IPS DF 4.7 (cell line): Measurements from ENCODE around the gene UFC1.

Experiments used
- DNase-seq: peaks from one replicate; pipeline ENCODE4 v3.0.0-alpha.2; 2013; ENCODE audit warnings: low spot score; ENCODE audit errors: extremely low read depth

UFC1 gene

DNA sequence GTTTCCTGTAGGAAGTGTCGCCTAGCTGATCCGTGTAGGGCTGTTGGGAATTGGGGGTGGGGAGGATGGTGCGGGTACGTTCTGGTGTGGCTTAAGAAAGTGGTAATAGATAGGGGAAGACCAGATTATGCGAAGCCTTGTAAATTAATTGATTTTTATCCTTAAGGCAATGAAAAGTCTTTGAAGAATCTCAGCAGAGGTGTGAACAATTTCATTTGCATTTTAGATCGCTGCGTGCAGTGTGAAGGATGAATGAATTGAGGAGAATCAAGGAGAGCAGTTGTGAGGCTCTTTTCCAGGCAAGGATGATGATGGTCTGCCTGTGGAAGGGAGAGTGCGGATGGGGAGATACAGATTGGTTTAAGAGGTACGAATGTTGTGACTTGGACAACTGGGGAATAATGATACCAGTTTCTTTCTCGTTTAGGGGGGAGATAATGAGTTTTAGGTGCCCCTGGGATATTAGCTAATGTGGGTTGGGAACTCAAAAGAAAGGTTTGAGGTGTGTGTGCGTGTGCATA lies 20.5 kb upstream of the UFC1 start:
- no peak for DNase-seq

DNA sequence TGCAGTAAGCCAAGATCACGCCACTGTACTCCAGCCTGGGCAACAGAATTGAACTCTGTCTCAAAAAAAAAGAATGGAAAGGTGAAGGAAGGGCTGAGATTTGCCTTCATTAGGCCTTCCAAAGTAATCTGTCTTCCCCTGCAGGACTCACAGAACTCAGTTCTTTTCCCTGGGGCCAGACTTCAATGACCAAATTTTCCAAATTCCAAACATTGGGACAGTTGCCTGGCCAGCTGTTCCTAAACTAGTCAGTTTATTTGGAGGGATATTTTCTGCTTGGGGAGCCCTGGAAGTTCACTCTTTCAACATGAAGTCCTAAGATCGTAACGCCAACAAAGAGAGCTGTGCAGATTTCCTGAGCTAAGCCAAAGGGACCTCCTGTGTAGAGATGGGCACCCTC lies 15.9 kb upstream of the UFC1 start:
- DNase-seq: no peak

DNA sequence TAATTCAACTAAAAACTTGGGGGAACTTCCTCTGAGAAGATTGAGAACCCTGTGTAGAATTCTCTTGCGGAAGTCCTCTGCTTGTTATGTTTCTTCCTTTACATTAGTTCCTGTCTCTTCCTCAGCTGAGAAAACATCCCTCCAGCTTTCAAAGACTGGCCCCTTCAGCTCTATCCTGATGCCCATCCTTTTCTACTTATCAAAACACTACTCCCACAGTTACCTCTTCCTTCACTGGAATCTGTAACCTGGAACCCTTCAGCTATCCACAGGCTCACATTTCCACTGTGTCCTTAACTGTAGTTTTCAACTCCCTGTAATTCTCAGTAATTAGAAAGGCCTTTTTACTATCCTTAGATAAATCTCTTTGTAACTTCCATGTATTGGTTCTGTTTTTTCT lies 15.3 kb upstream of the UFC1 start:
- DNase-seq: no peak

DNA sequence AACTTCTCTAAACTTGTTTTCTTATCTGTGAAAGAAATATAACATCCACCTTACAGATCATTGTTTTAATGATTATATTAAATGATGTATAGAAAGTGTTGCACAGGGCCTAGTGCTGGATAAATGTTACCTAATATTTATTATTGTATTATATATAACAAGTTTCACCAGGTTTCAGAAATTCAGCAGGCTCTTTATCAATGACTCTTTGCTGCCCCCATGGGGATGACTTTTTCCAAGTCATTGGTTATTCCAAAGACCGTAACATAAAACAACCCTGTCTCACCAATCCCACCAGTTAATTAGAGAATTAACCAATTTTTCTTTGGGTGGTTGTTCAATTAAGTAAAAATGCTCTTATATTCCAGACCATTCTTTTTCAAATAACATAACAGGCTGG lies 14.0 kb upstream of the UFC1 start:
- DNase-seq: no peak

DNA sequence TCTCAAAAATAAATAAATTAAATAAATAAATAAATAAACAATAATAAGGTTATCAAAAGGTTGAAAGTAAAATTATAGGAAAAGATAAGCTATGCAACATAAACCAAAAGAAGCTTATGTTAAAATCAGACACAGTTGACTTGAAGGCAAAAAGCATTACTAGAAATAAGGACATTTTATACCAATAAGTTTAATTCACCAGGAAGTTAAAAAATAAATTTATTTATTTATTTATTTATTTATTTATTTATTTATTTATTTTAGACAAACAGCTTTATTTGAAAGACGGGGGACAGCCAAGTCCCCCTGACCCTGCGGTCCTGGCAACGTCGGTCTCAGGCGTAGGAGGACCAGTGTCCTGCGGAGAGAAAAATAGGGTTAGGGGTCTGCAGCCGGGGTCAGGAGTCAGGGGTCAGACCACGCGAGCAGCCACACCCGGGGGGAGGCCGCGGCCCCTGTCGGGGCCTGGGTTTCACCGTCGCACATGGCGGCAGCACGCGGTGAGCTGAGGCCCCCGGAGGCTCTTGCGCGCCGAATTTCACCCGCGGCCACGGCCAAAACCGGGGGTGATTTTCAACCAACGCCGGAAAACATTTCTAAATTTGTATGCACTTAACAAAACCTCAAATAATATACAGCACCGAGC lies 12.9 kb upstream of the UFC1 start:
- DNase-seq: no peak

DNA sequence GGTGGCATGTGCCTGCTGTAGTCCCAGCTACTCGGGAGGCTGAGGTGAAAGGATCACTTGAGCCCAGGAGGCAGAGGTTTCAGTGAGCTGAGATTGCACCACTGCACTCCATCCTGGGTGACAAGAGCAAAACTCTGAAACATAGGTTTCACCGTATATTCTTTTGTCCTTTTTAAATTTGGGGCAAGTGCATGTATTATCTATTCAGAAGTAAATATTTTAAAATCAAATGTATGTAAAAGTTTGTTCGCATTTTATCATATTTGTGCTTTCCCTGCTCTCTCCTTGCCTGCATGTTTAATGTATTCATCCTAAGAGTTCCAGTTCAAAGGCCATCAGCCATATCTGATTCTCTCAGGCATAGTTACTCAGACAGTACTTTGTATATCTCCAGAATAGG lies 7.9 kb upstream of the UFC1 start:
- DNase-seq: no peak

DNA sequence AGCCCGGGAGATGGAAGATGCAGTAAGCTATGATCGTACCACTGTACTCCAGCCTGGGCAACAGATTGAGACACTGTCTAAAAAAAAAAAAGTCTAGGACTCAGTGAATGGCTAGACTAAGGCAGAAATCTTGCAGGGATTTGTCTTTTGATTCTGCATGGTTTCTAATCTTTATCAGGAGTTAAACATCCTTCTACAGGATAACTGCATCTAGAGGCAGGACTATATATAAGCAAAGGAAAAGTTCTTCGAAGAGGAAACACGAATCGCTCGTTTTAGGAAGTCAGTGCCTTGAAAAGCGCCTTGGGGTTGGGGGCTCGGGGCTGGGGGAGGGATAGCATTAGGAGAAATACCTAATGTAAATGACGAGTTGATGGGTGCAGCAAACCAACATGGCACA lies 602 bp upstream of the UFC1 start:
- DNase-seq: no peak

DNA sequence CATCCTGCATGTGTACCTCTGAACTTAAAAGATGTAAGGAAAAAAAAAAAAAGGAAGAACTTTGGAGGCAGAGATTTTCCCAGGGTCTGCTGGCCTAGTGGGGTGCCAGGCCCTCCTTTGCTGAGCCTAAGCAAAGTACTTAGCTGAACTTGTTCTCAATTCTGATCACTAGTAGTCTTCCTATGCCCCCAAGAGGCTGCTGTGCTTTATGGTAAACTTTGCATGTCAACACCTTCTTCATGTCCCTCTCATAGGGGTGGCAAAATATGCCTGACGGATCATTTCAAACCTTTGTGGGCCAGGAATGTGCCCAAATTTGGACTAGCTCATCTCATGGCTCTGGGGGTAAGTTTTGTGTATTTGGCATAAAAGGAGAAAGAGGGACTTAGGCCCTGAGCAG lies 4.1 kb downstream of the UFC1 start:
- no peak for DNase-seq

DNA sequence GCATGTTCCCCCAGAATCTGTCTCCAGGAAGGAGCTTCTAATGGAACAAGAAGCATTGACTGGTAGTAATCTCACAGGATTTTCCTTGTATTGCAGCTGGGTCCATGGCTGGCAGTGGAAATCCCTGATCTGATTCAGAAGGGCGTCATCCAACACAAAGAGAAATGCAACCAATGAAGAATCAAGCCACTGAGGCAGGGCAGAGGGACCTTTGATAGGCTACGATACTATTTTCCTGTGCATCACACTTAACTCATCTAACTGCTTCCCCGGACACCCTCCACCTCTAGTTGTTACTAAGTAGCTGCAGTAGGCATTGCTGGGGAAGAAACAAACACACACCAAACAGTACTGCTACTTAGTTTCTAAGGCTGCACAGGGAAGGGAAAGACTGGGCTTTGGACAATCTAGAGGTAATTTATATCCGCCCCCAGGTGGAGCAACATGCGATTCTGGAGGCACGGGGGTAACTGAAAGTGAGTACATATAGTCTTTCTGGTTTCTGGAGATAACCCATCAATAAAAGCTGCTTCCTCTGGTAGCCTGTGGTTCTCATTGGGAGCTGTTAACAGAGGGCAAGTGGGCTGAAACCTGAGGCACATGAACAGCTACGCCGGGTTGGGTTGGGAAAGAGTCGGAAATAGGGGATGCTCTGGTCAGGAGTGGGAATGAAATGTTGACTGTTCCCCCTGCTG lies 4.7 kb downstream of the UFC1 start:
- no peak for DNase-seq

DNA sequence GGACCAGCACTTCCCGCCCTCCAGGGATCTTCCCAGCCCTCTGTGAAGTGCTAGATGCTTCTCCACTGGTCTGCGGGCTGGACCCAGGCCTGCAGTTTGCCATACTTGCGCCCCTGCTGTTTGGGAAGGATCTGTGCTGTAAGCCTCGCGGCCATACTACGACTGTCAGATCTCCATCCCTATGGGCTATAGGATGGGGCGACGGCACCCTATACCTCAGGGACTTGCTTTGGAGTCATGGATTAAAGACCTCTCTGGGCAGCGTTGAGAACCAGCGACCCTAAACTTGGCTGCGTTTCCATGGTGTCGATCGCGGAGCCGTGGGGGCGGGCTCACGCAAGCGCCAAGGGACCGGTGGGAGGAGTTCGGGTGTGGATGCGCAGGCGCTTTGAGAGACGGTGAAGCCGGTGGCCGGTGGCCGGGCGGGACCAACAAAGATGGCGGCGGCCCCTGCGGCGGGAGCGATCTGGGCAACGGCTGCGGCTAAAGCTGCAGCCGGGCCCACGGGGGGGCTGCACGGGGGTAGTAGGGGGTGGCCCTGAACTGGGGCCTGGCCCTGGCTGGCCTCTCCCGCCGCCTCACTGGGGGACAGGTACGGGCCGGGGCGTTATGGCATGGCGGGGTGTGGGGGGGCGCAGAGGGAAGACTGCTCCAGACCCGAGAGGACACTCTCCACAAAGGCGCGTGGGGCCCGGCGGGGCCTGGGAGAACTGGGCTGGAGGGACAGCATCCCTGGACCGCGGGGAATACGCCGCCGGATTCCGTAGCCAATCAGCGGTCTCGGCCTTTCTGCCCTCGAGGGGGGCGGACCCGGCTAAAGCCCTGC lies 5.5 kb downstream of the UFC1 start, which contains the start of gene USP21:
USP21 (plus strand) TSS at position 414 of the 826 bp plus-strand sequence. CDS start 1,141 bp downstream, outside the sequence.
- no peak for DNase-seq

DNA sequence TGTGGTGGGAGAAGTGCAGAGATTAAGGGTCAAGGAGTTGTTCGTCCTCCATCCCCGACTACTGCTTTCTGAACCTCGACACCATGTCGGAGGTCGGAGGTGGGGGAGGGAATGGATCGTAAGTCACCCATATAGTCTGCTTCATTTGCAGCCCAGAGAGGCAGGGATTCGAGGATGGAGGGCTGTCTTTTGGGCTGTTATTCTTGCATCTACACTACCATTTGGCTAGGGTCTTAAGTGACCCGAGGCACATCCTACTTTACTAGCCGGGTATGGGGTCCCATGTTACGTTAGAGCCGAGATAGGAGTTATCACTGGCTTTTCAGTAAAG lies 6.1 kb downstream of the UFC1 start:
- no peak for DNase-seq

DNA sequence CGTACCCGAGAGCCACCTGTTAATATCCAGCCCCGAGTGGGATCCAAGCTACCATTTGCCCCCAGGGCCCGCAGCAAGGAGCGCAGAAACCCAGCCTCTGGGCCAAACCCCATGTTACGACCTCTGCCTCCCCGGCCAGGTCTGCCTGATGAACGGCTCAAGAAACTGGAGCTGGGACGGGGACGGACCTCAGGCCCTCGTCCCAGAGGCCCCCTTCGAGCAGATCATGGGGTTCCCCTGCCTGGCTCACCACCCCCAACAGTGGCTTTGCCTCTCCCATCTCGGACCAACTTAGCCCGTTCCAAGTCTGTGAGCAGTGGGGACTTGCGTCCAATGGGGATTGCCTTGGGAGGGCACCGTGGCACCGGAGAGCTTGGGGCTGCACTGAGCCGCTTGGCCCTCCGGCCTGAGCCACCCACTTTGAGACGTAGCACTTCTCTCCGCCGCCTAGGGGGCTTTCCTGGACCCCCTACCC lies 6.9 kb downstream of the UFC1 start:
- no peak for DNase-seq

DNA sequence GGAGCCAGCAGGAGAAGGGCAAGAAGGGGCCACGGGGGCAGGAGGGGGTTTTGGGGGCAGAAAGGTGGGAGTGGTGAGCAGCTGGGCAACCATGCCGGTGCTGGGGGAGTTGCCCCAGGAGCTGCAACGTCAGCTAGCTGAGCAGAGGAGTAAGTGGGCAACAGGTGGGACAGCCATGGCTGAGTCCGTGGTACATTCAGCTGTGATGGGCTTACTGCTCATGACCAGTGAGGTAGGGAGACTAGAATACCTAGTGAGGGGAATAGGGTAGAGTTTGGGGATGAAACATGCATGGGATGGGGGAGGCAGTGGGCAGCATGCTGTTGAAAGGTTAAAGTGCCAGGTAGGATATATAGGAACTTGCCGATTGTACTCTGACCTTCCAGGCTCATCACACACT lies 7.9 kb downstream of the UFC1 start:
- no peak for DNase-seq

DNA sequence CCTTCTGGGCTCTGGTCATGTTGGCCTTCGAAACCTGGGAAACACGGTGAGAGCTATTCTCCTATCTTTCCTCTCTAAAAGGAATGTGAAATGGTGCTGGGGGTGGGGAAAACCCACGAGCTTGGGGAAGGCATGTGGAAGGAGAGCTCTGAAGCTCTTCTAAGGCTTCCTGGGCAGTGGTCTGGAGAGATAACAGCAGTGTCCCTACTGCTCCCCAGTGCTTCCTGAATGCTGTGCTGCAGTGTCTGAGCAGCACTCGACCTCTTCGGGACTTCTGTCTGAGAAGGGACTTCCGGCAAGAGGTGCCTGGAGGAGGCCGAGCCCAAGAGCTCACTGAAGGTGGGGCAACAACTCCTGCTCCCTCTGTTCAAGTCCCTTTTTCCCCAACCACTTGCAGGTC lies 8.3 kb downstream of the UFC1 start:
- DNase-seq: no peak

DNA sequence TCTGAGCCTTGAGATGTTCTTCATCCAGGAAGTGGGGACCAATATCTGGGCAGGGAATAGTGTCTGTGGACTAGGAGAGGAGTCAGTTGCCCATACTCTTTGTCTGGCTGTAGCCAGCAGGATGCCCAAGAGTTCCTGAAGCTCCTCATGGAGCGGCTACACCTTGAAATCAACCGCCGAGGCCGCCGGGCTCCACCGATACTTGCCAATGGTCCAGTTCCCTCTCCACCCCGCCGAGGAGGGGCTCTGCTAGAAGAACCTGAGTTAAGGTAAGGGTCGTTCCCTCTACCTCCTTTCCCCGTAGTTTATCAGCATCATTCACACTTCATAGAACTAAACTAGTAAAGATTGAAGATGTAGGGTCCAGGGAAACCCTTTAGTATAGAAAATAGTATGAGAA lies 9.0 kb downstream of the UFC1 start:
- DNase-seq: no peak

DNA sequence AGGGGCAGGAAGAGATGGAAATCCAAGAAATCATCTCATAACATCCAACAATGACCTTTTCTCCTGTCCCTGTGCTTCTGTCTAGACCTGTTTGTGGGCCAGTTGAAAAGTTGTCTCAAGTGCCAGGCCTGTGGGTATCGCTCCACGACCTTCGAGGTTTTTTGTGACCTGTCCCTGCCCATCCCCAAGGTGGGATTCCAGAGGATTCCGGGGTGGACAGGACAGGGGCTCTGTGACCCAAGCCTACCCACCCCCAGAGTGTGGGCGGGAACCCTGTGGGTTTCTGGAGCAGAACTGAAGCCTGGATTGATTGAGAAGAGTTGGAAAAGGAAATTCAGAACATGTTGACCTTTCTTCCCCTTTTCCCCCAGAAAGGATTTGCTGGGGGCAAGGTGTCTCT lies 10.0 kb downstream of the UFC1 start:
- DNase-seq: no peak

DNA sequence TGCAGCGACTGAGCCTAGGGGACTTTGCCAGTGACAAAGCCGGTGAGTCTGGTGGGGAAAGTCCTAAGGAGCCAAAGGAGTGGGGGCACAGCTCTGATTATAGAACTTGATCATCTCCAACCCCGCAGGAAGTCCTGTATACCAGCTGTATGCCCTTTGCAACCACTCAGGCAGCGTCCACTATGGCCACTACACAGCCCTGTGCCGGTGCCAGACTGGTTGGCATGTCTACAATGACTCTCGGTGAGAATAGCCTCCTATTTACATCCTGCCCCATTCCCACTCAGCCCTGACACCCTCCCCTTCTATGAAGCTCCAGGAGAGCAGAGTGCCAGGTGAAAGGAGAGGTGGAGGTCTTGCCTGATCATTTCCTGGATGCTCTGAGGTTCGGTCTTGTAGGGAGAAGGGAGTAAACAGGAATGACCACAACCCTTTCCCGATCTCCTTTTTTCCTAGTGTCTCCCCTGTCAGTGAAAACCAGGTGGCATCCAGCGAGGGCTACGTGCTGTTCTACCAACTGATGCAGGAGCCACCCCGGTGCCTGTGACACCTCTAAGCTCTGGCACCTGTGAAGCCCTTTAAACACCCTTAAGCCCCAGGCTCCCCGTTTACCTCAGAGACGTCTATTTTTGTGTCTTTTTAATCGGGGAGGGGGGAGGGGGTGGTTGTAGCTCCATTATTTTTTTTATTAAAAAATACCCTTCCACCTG lies 11.3 kb downstream of the UFC1 start:
- no peak for DNase-seq

DNA sequence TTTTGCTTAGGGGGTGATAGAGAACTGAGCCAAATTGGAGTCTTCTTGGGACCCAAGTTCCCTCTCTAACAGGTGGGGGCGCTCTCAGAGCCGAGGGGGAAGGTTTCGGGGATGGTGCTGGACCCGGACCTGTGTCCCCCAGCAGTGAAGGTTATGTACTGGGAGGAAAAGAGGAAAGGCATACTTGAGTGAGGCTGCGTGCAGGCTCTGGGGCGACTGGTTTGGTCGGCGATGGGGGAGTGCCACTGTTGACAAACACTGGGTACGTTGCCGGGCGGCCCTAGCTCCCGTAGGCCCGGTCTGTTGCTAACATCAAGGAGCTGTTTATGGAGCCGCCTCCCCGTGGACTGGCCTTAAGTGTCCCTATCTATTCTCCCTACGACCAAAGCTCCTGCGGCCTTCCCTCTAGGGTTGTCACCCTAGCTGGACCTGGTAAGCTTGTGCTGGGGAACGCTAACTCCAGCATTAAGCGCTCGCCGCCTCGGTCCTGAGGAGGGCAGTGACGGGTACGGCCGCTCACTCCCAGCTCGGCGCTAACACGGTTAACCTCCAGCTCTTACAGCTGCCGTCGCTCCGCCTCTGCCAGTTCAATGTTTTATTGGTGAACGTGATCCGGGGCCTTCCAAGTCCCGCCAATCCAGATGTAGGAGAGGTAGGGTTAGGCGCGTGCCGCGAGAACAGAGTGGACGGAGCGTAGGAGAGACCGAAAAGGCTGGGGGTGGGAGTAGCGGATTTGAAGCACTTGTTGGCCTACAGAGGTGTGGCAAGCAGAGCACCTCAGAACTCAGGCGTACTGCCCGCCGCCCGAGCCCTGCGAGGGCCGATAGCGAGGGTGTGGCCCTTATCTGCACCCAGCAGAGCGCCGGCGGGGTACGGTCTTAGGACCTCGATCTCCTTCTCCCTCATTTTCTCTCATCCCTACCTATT lies 12.2 kb downstream of the UFC1 start, which contains the start of gene PPOX:
PPOX (plus strand) TSS at position 685 of the 927 bp plus-strand sequence. CDS start 422 bp downstream, outside the sequence.
- DNase-seq: no peak

DNA sequence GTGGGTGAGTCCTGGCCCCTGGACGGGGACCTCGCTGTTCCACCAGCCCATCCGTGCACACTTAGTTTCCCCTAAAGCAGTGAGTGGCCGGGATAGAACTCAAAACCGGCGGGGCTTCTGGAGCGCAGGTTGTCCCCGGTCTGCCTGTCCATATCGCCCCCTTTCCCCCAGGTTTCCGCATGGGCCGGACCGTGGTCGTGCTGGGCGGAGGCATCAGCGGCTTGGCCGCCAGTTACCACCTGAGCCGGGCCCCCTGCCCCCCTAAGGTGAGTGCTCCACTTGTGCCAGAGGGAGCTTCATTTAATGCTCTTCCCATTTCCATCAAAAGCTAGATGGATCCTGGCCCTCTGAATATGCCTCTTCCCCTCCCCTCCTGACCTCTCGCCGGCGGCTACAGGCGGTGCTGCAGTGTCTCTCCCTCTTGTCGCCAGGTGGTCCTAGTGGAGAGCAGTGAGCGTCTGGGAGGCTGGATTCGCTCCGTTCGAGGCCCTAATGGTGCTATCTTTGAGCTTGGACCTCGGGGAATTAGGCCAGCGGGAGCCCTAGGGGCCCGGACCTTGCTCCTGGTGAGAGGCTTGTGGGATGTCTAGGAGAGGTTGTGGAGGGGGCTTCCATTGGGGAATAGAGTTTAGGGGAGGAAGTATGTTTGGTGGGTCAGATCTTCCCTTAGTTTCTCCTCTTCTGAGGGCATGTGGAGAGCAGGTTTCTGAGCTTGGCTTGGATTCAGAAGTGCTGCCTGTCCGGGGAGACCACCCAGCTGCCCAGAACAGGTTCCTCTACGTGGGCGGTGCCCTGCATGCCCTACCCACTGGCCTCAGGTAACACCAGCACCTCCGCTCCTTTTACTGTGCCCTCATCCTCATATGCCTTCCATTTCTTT lies 13.1 kb downstream of the UFC1 start:
- no peak for DNase-seq
